ENCODE data around the gene YWHAQ.
"Not testable (repeated sequence)": the region's sequence is repeated elsewhere in the genome, so short reads cannot be mapped to it uniquely, and the experiment has no call there.

Gene YWHAQ

DNA sequence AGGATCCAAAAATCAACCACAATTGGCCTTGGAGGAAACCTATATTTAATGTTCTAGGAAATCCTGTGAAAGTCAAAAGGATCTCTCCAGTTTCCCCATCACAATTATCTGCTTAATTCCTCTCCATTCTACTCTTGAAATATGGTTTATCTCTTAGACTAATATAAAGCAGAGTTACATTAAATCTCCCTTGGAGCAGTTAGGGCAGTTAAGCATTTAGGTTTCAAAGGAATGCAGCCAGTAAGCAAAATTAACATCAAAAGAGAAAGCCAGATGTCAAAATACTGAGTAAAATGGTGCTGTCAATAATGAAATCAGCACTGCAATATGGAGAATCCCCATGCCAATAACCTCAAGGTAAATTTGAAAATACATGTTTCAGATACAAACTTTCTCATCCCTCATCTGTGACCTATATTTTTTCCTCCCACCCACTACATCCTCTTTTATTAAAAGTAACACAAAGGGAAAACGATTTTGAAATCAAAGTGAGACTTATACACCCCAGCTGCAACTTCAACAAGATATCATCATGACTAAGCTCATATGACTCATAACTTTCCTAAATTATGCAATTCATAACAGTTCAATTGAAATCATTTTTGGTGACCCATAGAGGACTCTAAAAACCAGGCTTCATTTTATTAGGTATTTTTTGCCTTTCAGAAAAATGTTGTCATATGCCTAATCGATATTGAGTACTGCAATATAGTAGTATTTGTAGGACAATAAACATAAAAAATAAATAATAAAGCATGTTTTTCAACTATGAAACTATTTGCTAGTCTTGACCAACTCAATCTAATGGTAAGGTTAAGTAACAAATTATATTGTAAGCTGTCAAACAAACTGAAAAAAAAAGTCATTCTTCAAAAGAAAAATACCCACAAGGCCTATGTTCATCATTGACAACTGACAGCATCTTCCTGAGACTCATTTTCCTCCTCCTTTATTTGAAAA lies 78.3 kb downstream of the YWHAQ start:
- no peak for DNase-seq (ENCODE audit: low read depth, low spot score)

DNA sequence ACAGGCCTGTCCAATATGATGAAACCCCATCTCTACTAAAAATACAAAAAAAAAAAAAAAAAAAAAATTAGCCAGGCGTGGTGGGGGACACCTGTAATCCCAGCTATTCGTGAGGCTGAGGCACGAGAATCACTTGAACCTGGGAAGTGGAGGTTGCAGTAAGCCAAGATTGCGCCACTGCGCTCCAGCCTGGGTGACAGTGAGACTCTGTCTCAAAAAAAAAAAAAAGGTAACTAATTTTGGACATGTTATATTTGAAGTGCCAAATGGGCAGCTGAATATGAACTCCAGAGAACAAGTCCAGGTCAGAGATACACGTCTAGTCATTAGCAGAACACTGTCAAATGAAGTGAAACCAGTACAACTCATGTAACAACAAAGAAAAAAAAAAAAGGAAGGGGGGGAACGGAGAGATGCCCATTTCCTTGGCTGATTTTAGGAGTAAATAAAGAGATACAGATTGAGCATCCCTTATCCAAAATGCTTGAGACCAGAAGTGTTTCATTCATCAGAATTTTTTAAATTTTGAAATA lies 79.9 kb downstream of the YWHAQ start:
- DNase-seq (ENCODE audit: low read depth, low spot score), result not testable (repeated sequence)

DNA sequence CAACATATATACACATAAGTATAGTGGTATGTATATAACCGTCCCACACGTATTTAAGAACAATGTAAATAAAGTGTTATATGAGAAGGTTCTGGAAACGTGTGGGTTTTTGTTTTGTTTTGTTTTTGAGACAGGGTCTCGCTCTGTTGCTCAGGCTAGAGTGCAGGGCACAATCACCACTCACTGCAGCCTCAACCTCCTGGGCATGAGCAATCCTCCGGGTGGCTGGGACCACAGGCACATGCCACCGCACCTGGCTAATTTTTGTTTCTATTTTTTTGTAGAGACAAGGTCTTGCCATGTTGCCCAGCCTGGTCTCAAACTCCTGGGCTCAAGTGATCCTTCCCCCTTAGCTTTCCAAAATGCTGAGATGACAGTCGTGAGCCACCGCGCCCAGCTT lies 81.4 kb downstream of the YWHAQ start:
- DNase-seq (ENCODE audit: low read depth, low spot score), result no peak

DNA sequence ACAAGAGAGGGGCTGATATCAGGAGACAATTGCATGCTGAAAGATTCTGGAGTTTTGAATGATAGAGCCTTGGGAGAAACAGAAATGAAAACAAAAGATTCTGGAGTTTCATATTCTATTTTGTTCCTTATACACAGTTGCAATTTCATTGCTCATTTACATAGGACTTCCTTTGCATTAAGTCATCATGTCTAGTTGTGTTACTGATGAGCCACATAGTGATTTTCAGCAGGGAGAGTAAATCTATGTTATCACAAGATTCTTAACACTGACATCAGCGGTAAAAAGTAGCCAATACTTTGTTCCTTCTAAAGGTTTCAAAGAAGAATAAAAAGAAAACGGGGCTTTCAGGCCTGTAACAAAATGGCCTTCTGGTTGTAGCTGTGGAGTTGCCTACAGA lies 82.3 kb downstream of the YWHAQ start:
- no peak for DNase-seq (ENCODE audit: low read depth, low spot score)

DNA sequence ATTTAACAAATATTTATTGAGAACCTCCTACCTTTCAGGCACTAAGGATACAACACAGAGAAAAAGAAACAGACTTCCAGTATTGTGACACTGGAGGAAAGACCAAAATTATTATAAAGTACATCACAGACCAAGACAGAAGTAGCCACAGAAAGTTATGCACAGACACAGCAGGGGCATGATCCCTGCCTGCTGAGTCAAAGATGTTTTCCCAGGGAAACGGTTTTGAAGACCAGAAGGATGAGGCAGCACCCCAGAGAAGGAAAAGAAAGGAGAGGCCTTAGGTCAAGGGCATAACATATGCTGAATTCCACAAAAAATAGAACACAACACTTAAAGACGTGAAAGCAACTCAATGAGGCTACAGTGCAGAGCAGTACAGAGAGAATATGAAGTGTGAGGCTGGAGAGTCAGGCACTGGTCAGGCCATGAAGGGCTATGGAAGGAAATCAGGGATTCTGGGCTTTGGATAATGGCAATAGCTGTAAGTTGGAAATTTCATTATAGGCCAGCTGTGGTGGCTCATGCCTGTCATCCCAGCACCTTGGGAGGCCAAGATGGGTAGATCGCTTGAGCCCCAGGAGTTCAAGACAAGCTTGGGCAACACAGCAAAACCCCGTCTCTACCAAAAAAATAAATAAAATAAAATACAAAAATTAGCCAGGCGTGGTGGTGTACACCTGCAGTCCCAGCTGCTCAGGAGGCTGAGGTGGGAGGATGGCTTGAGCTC lies 83.4 kb downstream of the YWHAQ start:
- no peak for DNase-seq (ENCODE audit: low read depth, low spot score)

DNA sequence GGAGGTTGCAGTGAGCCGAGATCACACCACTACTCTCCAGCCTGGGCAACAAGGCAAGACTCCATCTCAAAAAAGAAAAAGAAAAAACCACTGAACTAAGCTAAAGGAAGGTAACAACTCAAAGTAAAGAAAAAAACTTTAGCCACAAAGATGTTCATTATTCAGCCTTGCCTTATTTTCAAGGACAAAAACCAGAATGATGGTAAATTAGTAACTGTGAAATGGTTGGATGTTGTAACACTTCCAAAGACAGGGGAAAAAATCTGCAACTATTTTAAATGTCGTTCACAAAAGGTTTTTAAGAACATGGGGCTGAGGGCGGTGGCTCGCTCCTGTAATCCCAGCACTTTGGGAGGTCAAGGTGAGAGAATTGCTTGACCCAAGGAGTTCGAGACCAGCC lies 85.3 kb downstream of the YWHAQ start:
- DNase-seq (ENCODE audit: low read depth, low spot score), result no peak

DNA sequence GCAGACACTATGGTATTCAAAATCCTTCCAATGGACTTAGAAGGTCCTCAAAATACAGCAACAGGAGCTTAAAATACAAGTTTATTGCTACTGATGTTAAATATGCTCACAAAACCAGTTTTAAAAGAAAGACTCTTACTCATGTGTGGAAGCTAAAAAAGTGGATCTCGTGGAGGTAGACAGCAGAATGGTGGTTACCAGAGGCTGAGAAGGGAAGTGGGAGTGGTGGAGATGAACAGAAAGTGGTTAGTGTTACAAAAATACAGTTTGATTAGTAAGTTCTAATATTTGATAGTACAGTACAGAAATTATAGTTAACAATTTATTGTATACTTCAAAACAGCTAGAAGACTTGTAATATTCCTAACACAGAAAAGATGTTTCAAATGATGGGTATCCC lies 87.2 kb downstream of the YWHAQ start:
- no peak for DNase-seq (ENCODE audit: low read depth, low spot score)

DNA sequence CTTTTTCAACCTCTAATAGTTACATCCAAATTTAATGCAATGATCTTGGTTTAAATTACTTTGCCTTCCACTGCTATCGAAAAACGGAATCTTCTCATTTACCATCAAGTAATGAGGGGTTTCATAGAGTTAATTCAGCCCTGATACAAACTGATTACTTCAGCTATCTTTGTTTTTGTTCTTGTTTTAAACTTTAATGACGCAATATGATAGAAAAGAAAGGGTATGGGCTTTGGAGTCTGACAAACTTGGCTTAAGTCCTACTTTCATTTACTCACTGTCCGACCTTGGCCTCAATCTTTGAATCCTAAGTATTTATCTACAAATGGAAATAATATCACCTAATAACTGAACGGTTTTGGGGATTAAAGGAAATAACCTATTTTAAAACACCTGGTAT lies 91.3 kb downstream of the YWHAQ start:
- DNase-seq (ENCODE audit: low read depth, low spot score), result no peak

DNA sequence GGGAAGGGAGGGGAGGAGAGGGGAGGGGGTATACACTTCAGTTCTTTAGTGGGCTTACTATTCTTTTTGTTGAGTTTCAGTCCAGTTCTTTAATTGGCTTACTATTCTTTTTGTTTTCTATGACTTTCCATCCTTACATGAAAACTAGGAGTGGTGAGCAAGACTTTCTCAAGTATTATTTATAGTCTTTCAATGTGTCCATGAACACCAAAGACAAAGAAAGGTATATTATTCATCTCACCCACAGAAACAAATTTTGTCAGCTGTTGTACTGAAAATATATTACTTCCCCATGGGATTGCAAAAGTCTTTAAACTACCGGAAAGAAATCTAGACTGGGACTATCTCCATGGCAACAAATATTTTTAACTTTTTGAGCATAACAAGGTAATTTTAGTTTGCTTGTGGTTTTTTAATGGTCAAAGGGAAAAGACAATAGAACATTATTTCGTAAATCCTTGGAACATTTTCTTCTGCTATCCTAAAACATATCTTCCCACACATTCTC lies 92.7 kb downstream of the YWHAQ start:
- DNase-seq (ENCODE audit: low read depth, low spot score), result no peak

DNA sequence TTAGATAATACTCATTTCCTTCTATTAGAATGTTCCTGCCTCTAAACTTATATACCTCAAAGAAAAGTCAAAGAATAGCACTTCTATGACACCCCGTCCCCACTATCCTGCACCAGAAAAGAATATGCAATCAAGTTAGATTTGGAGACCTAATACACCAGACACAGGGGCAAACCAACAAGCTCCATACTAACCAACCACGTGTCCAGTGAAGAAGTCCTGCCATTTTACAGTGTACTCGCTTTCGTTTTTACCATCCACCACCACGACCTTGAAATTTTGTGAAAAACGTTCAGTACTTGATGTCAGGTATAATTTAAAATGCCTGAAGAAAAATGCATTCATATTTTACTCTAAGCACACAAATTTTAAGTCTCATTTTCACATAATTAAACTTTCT lies 94.3 kb downstream of the YWHAQ start:
- DNase-seq (ENCODE audit: low read depth, low spot score), result no peak

DNA sequence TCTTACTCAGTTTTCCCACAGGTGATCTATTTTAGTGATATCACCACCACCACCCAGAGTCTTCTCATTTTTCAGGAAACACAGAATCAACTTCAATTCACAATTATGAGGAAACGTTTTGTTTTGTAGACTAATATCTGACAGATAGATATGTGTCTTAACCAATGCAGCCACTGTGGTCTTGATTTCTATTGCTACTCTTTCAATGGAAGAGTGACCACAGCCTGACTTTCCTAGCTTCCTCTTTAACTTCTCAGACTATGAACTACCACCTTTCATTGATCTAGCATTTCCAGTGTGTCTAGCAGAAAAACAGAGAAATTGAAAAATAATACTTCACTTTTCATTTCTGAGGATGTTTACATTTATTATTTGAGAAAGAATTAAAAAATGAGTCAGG lies 95.6 kb downstream of the YWHAQ start:
- DNase-seq (ENCODE audit: low read depth, low spot score), result no peak
